Lung (tissue), 12 donors: ENCODE data around the gene COPS2. TPM values are rescaled to one million over a fixed set of nuclear protein-coding genes. Genes with fewer than 3 reads are reported as not detected.

Experiments used
- ATAC-seq: fragments of 200-7000 bp; cut with Tn5 transposase; one replicate; pipeline ENCODE4 v1.9.1; 2020; ENCODE audit warnings: moderate number of reproducible peaks; ENCODE audit not compliant: insufficient read depth, low FRiP score
- DNase-seq, 3 donors: peaks; one replicate each; pipeline ENCODE4 v3.0.0-alpha.2; 2013 to 2017
- H3K27ac ChIP-seq, 2 donors: one replicate each; pipeline ENCODE4 v1.5.1; 2013; ENCODE audit warnings: mild to moderate bottlenecking in 2 of 2, moderate library complexity in 2 of 2, control low read depth in 1 of 2, inconsistent platforms in 1 of 2, low read depth in 1 of 2, low read length in 1 of 2
- H3K27me3 ChIP-seq, 3 donors: one replicate each; pipeline ENCODE4 v1.5.1; 2013; ENCODE audit warnings: low read length in 2 of 3; ENCODE audit not compliant: control insufficient read depth in 3 of 3, insufficient read depth in 3 of 3
- H3K36me3 ChIP-seq, 4 donors: one replicate each; pipeline ENCODE4 v1.5.1; 2013; ENCODE audit warnings: low read length in 4 of 4, mild to moderate bottlenecking in 1 of 4, moderate library complexity in 1 of 4; ENCODE audit not compliant: control insufficient read depth in 4 of 4, insufficient read depth in 4 of 4
- H3K4me1 ChIP-seq, 5 donors: one replicate each; pipeline ENCODE4 v1.5.1; 2013; ENCODE audit warnings: low read length in 5 of 5, mild to moderate bottlenecking in 2 of 5, moderate library complexity in 1 of 5; ENCODE audit not compliant: control insufficient read depth in 5 of 5, insufficient read depth in 5 of 5
- H3K4me3 ChIP-seq: one replicate; pipeline ENCODE4 v1.5.1; 2013; ENCODE audit warnings: mild to moderate bottlenecking, control low read depth, moderate library complexity
- H3K9ac ChIP-seq, 2 donors: one replicate each; pipeline ENCODE4 v1.5.1; 2013; ENCODE audit warnings: low read length in 2 of 2, control low read depth in 1 of 2; ENCODE audit not compliant: insufficient read depth in 1 of 2
- H3K9me3 ChIP-seq, 4 donors: one replicate each; pipeline ENCODE4 v1.5.1; 2013; ENCODE audit warnings: low read length in 3 of 4, mild to moderate bottlenecking in 1 of 4, moderate library complexity in 1 of 4; ENCODE audit not compliant: control insufficient read depth in 4 of 4, insufficient read depth in 3 of 4
- CTCF ChIP-seq: IDR thresholded peaks from 2 replicates; pipeline ENCODE4 v1.5.1; 2012; ENCODE audit warnings: mild to moderate bottlenecking; ENCODE audit errors: control extremely low read depth, extremely low read depth
- WGBS, 2 donors: extraction: QIAGEN DNeasy Blood & Tissue Kit; methylation state at CpG; one replicate each; pipeline ENCODE4 v1.1.7; 2013; 5-methylcytosine and 5-hydroxymethylcytosine counted together
- polyA plus RNA-seq, 2 donors: library from polyadenylated mRNA; stranded (reverse); fragments of 200-250 nt; gene quantifications; one replicate each; pipeline ENCODE4 v1.2.1, GENCODE V29; 2013
- total RNA-seq, 2 donors: library from RNA; depleted of rRNA in 1 of 2; stranded (reverse); fragments of >200 nt in 1 of 2; gene quantifications; one replicate each; pipeline ENCODE4 v1.2.1, GENCODE V29; 2014 to 2021
- donor health status: control.
- donor health status: control.
- donor health status: Bipolar disorder and iron deficiency.
- donor health status: healthy.
- donor health status: DM: yes; HTN: yes; CAD: no.

Gene COPS2
- total and polyA plus RNA-seq, 4 donors = 36.7 to 117 (median 43.0) TPM

GRCh38 chr15:49152552-49153312 lies 2.7 kb downstream of the COPS2 start:
- H3K4me1 ChIP-seq = peaks cover 0 to 27% (median 2%) of the 10 kb centered on the region in 5 donors
- no peak overlapping the region for H3K9ac ChIP-seq
- H3K36me3 ChIP-seq = peaks cover 0 to 4% (median 0%) of the 10 kb centered on the region in 4 donors
- H3K27me3 ChIP-seq = no peaks in the 10 kb centered on the region
- no peak for TF ChIP-seq CTCF
- WGBS, 2 donors = 92% methylated on average over 9 of the region's 9 CpGs
- H3K4me3 ChIP-seq = no peak overlapping the region
- H3K9me3 ChIP-seq = no peaks in the 10 kb centered on the region
- no peak for ATAC-seq
- DNase-seq = no peak
- no peak overlapping the region for H3K27ac ChIP-seq

DNA sequence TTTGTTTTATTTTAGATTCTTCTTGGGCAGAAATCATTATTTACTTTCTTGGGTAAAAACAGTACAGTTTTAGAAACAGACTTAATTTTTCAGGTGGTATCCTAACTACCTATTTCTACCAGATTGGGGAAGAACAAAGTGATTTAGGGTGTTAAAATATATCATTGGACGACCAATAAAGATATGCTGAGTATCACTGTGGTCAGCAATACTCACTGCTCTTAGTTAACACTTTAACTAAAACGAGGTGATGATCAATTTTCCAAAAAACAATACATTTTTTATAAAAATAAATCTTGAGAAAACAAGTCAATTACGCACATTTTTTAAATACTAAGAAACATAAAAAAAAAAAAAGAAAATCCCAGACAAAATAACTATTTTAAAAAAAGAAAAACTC lies 3.6 kb downstream of the COPS2 start:
- Histone ChIP-seq H3K9ac (no peak overlapping the region), H3K9me3 (no peaks in the 10 kb centered on the region), H3K36me3 (peaks cover 0 to 4% (median 0%) of the 10 kb centered on the region in 4 donors), H3K4me1 (peaks cover 0 to 22% (median 2%) of the 10 kb centered on the region in 5 donors), H3K4me3 (no peak overlapping the region), H3K27ac (no peak overlapping the region), H3K27me3 (no peaks in the 10 kb centered on the region)
- ATAC-seq (no peak), DNase-seq (no peak)
- TF ChIP-seq CTCF = no peak
- WGBS, 2 donors = 88 to 91% methylated on average over 3 of the region's 3 CpGs

- no peak for ATAC-seq
- peaks cover 0 to 21% (median 2%) of the 10 kb centered on the region in 5 donors for H3K4me1 ChIP-seq
- WGBS, 2 donors = 44 to 64% methylated on average over 1 of the region's 1 CpG
- no peaks in the 10 kb centered on the region for H3K27me3 ChIP-seq
- no peak for TF ChIP-seq CTCF
- H3K36me3 ChIP-seq = peaks cover 0 to 2% (median 0%) of the 10 kb centered on the region in 4 donors
- no peak overlapping the region for H3K27ac ChIP-seq
- no peak for DNase-seq
- H3K9ac ChIP-seq = no peak overlapping the region
- no peaks in the 10 kb centered on the region for H3K9me3 ChIP-seq
- no peak overlapping the region for H3K4me3 ChIP-seq
These were observed 6.7 kb downstream of the COPS2 start for GRCh38 chr15:49148727-49149126.

DNA sequence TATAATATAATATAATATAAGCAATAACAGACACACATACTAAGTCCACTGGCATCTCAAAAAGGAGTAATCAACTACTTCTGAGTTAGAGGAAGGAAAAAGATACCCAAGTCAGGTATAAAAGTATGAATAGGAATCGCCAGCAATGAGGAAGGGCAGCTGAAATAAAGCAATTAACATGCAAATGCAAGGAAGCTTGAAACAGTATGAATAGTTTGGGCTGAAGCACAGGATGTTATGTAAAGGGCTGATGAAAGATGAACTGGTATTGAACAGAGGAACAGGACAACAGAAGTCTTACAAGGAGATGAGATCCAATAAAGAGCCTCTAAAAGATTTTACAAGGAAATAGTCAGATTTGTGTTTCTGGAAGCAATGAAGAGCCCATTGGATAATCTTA lies 7.1 kb downstream of the COPS2 start:
- DNase-seq = no peak
- WGBS, 2 donors = 28 to 61% methylated on average over 1 of the region's 1 CpG
- H3K36me3 ChIP-seq = peaks cover 3 to 4% (median 3%) of the 10 kb centered on the region in 4 donors
- no peaks in the 10 kb centered on the region for H3K9me3 ChIP-seq
- H3K4me1 ChIP-seq = peaks cover 0 to 18% (median 2%) of the 10 kb centered on the region in 5 donors
- no peak overlapping the region for H3K4me3 ChIP-seq
- H3K9ac ChIP-seq = no peak overlapping the region
- H3K27me3 ChIP-seq = no peaks in the 10 kb centered on the region
- TF ChIP-seq CTCF = no peak
- H3K27ac ChIP-seq = no peak overlapping the region
- no peak for ATAC-seq
